GM18861 (cell line): ENCODE results near the gene GON7.
"Not testable (repeated sequence)": the region's sequence is repeated elsewhere in the genome, so short reads cannot be mapped to it uniquely, and the experiment has no call there.

ENCODE experiments used
- ATAC-seq: cut with Tn5 transposase; IDR thresholded peaks from one replicate; pipeline ENCODE4 v1.9.1; 2021; ENCODE audit not compliant: unreplicated experiment

Gene GON7

GRCh38 chr14:93206793-93207467 is at the start of gene GON7, which contains the start of gene UBR7:
TSS of gene GON7 (minus strand) at chr14:93207065. CDS start at chr14:93207037, 28 bp downstream.
TSS of gene UBR7 (plus strand) at chr14:93207256. CDS start at chr14:93207292, 36 bp downstream.
- ATAC-seq: peak; percentile 66

GRCh38 chr14:93249128-93249831 is 42.4 kb upstream of the GON7 start:
- no peak for ATAC-seq

GRCh38 chr14:93246534-93246933 is 39.7 kb upstream of the GON7 start:
- no peak for ATAC-seq

- no peak for ATAC-seq
Measured at GRCh38 chr14:93245764-93246420, 39.0 kb upstream of the GON7 start.

- no peak for ATAC-seq
Measured at GRCh38 chr14:93240678-93241000, 33.8 kb upstream of the GON7 start.

- no peak for ATAC-seq
Measured at GRCh38 chr14:93239869-93240677, 33.2 kb upstream of the GON7 start.

- no peak for ATAC-seq
Measured at GRCh38 chr14:93234798-93235197, 27.9 kb upstream of the GON7 start.

GRCh38 chr14:93233078-93233477 is 26.2 kb upstream of the GON7 start:
- not testable (repeated sequence) for ATAC-seq

- no peak for ATAC-seq
Measured at GRCh38 chr14:93232159-93232558, 25.3 kb upstream of the GON7 start.

GRCh38 chr14:93231129-93231979 is 24.5 kb upstream of the GON7 start:
- ATAC-seq: no peak

GRCh38 chr14:93230539-93230938 is 23.7 kb upstream of the GON7 start:
- ATAC-seq: no peak

- no peak for ATAC-seq
Measured at GRCh38 chr14:93228550-93228949, 21.7 kb upstream of the GON7 start.

- no peak for ATAC-seq
Measured at GRCh38 chr14:93223565-93223964, 16.7 kb upstream of the GON7 start.

GRCh38 chr14:93220509-93220908 is 13.6 kb upstream of the GON7 start:
- ATAC-seq: no peak

GRCh38 chr14:93219103-93219726 is 12.3 kb upstream of the GON7 start:
- no peak for ATAC-seq

GRCh38 chr14:93214598-93214997 is 7.7 kb upstream of the GON7 start:
- ATAC-seq: no peak

- ATAC-seq: peak; percentile 72
Measured at GRCh38 chr14:93212432-93212831, 5.6 kb upstream of the GON7 start.

GRCh38 chr14:93207468-93208308 is 823 bp upstream of the GON7 start:
- ATAC-seq: peak; percentile 11

- no peak for ATAC-seq
Measured at GRCh38 chr14:93201155-93201704, 5.6 kb downstream of the GON7 start.
